Heart left ventricle (tissue), 16 donors: ENCODE data around the gene NRARP. TPM values are rescaled to one million over a fixed set of nuclear protein-coding genes. Genes with fewer than 3 reads are reported as not detected.
"Not testable (repeated sequence)": the region's sequence is repeated elsewhere in the genome, so short reads cannot be mapped to it uniquely, and the experiment has no call there.

Experiments
- ATAC-seq, 4 donors: fragments of 200-7000 bp; cut with Tn5 transposase; one replicate each; pipeline ENCODE4 v1.9.1; 2020 to 2022; ENCODE audit warnings: moderate library complexity in 4 of 4, mild to moderate bottlenecking in 3 of 4, moderate number of reproducible peaks in 1 of 4
- DNase-seq, 5 donors: peaks; one replicate each; pipeline ENCODE4 v3.0.0-alpha.2; 2020
- H3K27ac ChIP-seq, 12 donors: fragments of 200-600 bp; sonication (generic) in 4 of 12; one replicate each; pipeline versions ENCODE4 v1.5.0 to v1.8.0; 2016 to 2022; ENCODE audit warnings: mild to moderate bottlenecking in 2 of 12
- H3K27me3 ChIP-seq, 9 donors: fragments of 200-600 bp; sonication (generic) in 2 of 9; one replicate each; pipeline versions ENCODE4 v1.5.1 to v1.8.0; 2016 to 2022; ENCODE audit warnings: mild to moderate bottlenecking in 3 of 9
- H3K36me3 ChIP-seq, 9 donors: fragments of 200-600 bp; sonication (generic) in 2 of 9; one replicate each; pipeline versions ENCODE4 v1.5.0 to v1.8.0; 2018 to 2022; ENCODE audit warnings: mild to moderate bottlenecking in 2 of 9
- H3K4me1 ChIP-seq, 12 donors: fragments of 200-600 bp; sonication (generic) in 4 of 12; one replicate each; pipeline versions ENCODE4 v1.5.0 to v1.8.0; 2016 to 2022; ENCODE audit warnings: mild to moderate bottlenecking in 3 of 12
- H3K4me3 ChIP-seq, 12 donors: fragments of 200-600 bp; sonication (generic) in 4 of 12; one replicate each; pipeline versions ENCODE4 v1.5.0 to v1.8.0; 2017 to 2022; ENCODE audit warnings: mild to moderate bottlenecking in 9 of 12, moderate library complexity in 4 of 12
- H3K9me3 ChIP-seq, 12 donors: fragments of 200-600 bp; sonication (generic) in 4 of 12; one replicate each; pipeline versions ENCODE4 v1.5.0 to v1.8.0; 2016 to 2022; ENCODE audit warnings: mild to moderate bottlenecking in 1 of 12
- POLR2A ChIP-seq, 2 donors: fragments of 450-650 bp; IDR thresholded peaks; one replicate each; pipeline ENCODE4 v1.6.1; 2017; ENCODE audit warnings: antibody characterized with exemption in 2 of 2, mild to moderate bottlenecking in 2 of 2, moderate library complexity in 2 of 2
- WGBS, 4 donors: extraction: QIAGEN DNeasy Blood & Tissue Kit in 2 of 4; methylation state at CpG; one replicate each; pipeline versions ENCODE4 v1.1.5 to v1.1.7; 2013 to 2018; 5-methylcytosine and 5-hydroxymethylcytosine counted together
- intact Hi-C, 10 donors: fragments of 100-400 bp; cut with DNase I; formaldehyde crosslinking; loops; one replicate each; pipeline versions ENCODE4 v1.11.1 to v1.14.2; 2022
- polyA plus RNA-seq, 2 donors: library from polyadenylated mRNA; stranded (reverse); fragments of 200-250 nt; gene quantifications; one replicate each; pipeline ENCODE4 v1.2.3, GENCODE V29; 2013
- total RNA-seq, 9 donors: library from RNA; depleted of rRNA in 2 of 9; stranded (reverse); fragments of >200 nt in 2 of 9; fragmentation: NEBNext Ultra II Directional in 3 of 9; extraction: Animal tissue kit (Norgen Biotek cat#: 25700) in 3 of 9; gene quantifications; one replicate each; pipeline versions ENCODE4 v1.1.0 to v1.2.4, GENCODE V29; 2016 to 2023
- TF ChIP-seq, protein P1 (sequence below), 12 donors: fragments of 200-600 bp; sonication (generic) in 4 of 12; IDR thresholded peaks; one replicate each; pipeline versions ENCODE4 v1.5.0 to v1.8.0; 2018 to 2022; ENCODE audit warnings: antibody characterized with exemption in 12 of 12, mild to moderate bottlenecking in 5 of 12
- donor health status: ischemic (EF 13 %, LVEDD 7.1; RV severe dilation, severe dysfunction).
- donor health status: healthy with polysubstance abuse.
- donor health status: DM: no; HTN: yes; CAD: no.
- donor health status: DM: no; HTN: no; CAD: no.
- donor health status: ischemic (EF 25% LVEDD 6.9; RV normal size, moderate dysfunction).
- donor health status: ischemic (EF 25% LVEDD 5.7; RV mildly dilated, moderate dysfunction).
- donor health status: healthy.
- donor health status: DM: yes; HTN: yes; CAD: no.
- donor health status: ischemic (EF 35%, LVEDD 5.7; RV mildly dilated, moderate dysfunction).
- donor health status: nonischemic (EF 11% LVEDD 7.7; RV severe dilation, severe dysfunction).
- donor health status: DM: yes; HTN: yes; CAD: no.
- donor health status: PGD.
- donor health status: ischemic (EF 29% LVEDD 5.4; RV normal size, mild dysfunction).
- donor health status: nonischemic (EF 23%, LVEDD 6.1; RV moderate dilation, normal function).

NRARP gene
- total and polyA plus RNA-seq, 11 donors, result 1.6 to 15.8 (median 9.3) TPM

DNA sequence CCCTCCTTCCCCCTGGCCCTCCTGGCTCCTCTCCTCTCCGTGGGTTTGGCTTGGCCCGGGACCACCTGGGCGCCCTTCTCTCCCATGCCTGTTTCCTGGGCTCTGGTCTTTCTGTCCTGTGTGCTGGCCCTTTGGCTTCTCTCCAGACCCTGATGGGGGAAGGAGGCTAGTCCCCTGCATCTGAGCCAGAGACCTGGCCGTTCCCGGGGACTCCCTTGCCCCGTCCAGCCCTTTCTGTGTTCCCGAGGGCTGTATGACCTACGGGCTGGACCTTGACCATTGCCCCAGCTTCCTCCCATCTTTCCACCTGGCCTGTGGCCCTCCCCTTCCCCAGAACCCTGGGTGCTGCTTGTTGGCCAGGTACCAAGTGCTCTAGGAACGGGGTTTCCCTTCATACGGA, 38.6 kb downstream of the NRARP start:
- H3K4me3 ChIP-seq, result no peak overlapping the region
- intact Hi-C loops, result no loop called here
- DNase-seq, result peak in 1 of 5 donors; percentile 7
- H3K27me3 ChIP-seq, result no peaks in the 10 kb centered on the region
- H3K27ac ChIP-seq, result no peak overlapping the region
- WGBS, 4 donors, result 81 to 87% (median 82%) methylated on average over 10 of the region's 10 CpGs
- peaks cover 0 to 71% (median 53%) of the 10 kb centered on the region in 9 donors for H3K36me3 ChIP-seq
- peaks cover 0 to 28% (median 9%) of the 10 kb centered on the region in 12 donors for H3K4me1 ChIP-seq
- TF ChIP-seq, protein P1, sequence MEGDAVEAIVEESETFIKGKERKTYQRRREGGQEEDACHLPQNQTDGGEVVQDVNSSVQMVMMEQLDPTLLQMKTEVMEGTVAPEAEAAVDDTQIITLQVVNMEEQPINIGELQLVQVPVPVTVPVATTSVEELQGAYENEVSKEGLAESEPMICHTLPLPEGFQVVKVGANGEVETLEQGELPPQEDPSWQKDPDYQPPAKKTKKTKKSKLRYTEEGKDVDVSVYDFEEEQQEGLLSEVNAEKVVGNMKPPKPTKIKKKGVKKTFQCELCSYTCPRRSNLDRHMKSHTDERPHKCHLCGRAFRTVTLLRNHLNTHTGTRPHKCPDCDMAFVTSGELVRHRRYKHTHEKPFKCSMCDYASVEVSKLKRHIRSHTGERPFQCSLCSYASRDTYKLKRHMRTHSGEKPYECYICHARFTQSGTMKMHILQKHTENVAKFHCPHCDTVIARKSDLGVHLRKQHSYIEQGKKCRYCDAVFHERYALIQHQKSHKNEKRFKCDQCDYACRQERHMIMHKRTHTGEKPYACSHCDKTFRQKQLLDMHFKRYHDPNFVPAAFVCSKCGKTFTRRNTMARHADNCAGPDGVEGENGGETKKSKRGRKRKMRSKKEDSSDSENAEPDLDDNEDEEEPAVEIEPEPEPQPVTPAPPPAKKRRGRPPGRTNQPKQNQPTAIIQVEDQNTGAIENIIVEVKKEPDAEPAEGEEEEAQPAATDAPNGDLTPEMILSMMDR (IDR thresholded peaks at IDR 0.05), result no peak
- no peaks in the 10 kb centered on the region for H3K9me3 ChIP-seq
- ATAC-seq, result no peak

GRCh38 chr9:137262909-137263285, 39.2 kb downstream of the NRARP start:
- H3K4me3 ChIP-seq, result no peak overlapping the region
- no peaks in the 10 kb centered on the region for H3K9me3 ChIP-seq
- no peak overlapping the region for H3K27ac ChIP-seq
- H3K36me3 ChIP-seq, result peaks cover 0 to 73% (median 57%) of the 10 kb centered on the region in 9 donors
- 84 to 93% (median 90%) methylated on average over 24 of the region's 24 CpGs for WGBS, 4 donors
- no peaks in the 10 kb centered on the region for H3K27me3 ChIP-seq
- DNase-seq (peak in 1 of 5 donors; percentile 7), ATAC-seq (peak in 2 of 4 donors; percentile 18 to 20)
- no peak for TF ChIP-seq POLR2A (IDR thresholded peaks at IDR 0.05)
- TF ChIP-seq, protein P1 (IDR thresholded peaks at IDR 0.05), result no peak
- peaks cover 0 to 22% (median 3%) of the 10 kb centered on the region in 12 donors for H3K4me1 ChIP-seq
- intact Hi-C loops, result no loop called here

DNA sequence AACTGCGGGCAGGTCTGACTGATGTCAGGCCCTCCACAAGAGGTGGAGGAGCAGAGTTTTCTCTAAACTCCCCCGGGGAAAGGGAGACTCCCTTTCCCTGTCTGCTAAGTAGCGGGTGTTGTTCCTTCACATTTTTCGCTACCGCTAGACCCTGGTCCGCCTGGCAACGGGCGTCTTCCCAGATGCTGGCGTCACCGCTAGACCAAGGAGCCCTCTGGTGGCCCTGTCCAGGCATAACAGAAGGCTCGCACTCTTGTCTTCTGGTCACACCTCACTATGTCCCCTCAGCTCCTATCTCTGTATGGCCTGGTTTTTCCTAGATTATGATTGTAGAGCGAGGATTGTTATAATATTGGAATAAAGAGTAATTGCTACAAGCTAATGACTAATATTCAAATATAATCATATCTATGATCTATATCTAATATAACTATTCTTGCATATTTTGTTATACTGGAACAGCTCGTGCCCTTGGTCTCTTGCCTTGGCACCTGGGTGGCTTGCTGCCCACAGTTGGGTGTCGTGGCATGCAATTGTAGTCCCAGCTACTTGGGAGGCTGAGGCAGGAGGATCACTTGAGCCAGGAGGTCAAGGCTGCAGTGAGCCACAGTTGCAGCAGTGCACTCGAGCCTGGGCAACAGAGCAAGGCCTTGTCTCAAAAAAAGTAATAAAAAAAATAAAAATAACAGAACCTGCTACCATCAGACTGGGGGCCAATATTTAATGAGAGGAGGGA, 39.7 kb downstream of the NRARP start:
- WGBS, 4 donors, result 30 to 57% (median 31%) methylated on average over 7 to 15 of the region's 15 CpGs

DNA sequence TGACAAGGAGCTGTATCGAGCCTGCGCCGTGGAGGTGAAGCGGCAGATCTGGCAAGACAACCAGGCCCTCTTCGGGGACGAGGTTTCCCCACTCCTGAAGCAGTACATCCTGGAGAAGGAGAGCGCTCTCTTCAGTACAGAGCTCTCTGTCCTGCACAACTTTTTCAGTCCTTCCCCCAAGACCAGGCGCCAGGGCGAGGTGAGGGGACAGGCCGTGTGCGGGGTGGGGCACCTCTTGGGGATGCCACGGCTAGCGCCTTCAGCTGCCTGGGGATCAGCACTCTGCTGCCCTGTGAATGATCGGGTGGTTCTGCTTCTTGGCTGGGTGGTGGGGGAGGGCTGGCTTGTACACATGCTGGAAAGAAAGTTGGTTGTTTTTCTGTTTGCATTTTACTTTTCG, 45.2 kb downstream of the NRARP start:
- peak overlapping the region in 6 of 12 donors; percentile 87 to 100 (median 99) for H3K4me3 ChIP-seq
- no peaks in the 10 kb centered on the region for H3K9me3 ChIP-seq
- no peak overlapping the region for H3K27ac ChIP-seq
- WGBS, 4 donors, result 85 to 93% (median 90%) methylated on average over 14 to 15 of the region's 15 CpGs
- H3K27me3 ChIP-seq, result no peaks in the 10 kb centered on the region
- H3K4me1 ChIP-seq, result peaks cover 7 to 28% (median 20%) of the 10 kb centered on the region in 12 donors
- DNase-seq, result peak in 1 of 5 donors; percentile 44
- TF ChIP-seq, protein P1 (IDR thresholded peaks at IDR 0.05), result no peak
- TF ChIP-seq POLR2A (IDR thresholded peaks at IDR 0.05), result no peak
- intact Hi-C loops, result no loop called here
- ATAC-seq, result no peak
- H3K36me3 ChIP-seq, result peaks cover 0 to 40% (median 29%) of the 10 kb centered on the region in 9 donors

More for the DNA sequence above, 39.7 kb downstream of the NRARP start:
- H3K9me3 ChIP-seq, H3K27me3 ChIP-seq, intact Hi-C loops, H3K27ac ChIP-seq, ATAC-seq, H3K4me3 ChIP-seq: not testable (repeated sequence)
- DNase-seq, result peak in 2 of 5 donors; percentile 25 to 32
- TF ChIP-seq, protein P1 (IDR thresholded peaks at IDR 0.05), result peak; percentile 38 to 58 (median 50)
- Histone ChIP-seq H3K4me1 (peaks cover 0 to 16% (median 0%) of the 10 kb centered on the region in 12 donors), H3K36me3 (peaks cover 0 to 73% (median 53%) of the 10 kb centered on the region in 9 donors)
